H9 (cell line): Measurements from ENCODE around the gene ZFYVE28. TPM values are rescaled to one million over a fixed set of nuclear protein-coding genes. Genes with fewer than 3 reads are reported as not detected.

Experiments
- DNase-seq: peaks from one replicate; pipeline ENCODE4 v3.0.0-alpha.2; 2017
- H2AFZ ChIP-seq: one replicate; pipeline ENCODE4 v1.6.1; 2013; ENCODE audit warnings: mild to moderate bottlenecking, low read length, control low read depth, moderate library complexity
- H2AK5ac ChIP-seq: 2 replicates; pipeline ENCODE4 v1.6.1; 2013; ENCODE audit warnings: low read length, control low read depth, mixed read lengths; ENCODE audit not compliant: insufficient read length
- H2BK120ac ChIP-seq: one replicate; pipeline ENCODE4 v1.6.1; 2013; ENCODE audit warnings: low read depth, mild to moderate bottlenecking, low read length, control low read depth, inconsistent platforms; ENCODE audit not compliant: poor library complexity, severe bottlenecking
- H2BK12ac ChIP-seq: 2 replicates; pipeline ENCODE4 v1.6.1; 2013; ENCODE audit warnings: low read length, control low read depth, mixed read lengths, low read depth; ENCODE audit not compliant: insufficient read length
- H2BK15ac ChIP-seq: 2 replicates; pipeline ENCODE4 v1.6.1; 2013; ENCODE audit warnings: low read depth, low read length, control low read depth
- H2BK20ac ChIP-seq: one replicate; pipeline ENCODE4 v1.6.1; 2013; ENCODE audit warnings: low read depth, mild to moderate bottlenecking, low read length, control low read depth, inconsistent platforms; ENCODE audit not compliant: poor library complexity, severe bottlenecking
- H2BK5ac ChIP-seq: 2 replicates; pipeline ENCODE4 v1.6.1; 2013; ENCODE audit warnings: low read length, control low read depth, mixed read lengths; ENCODE audit not compliant: insufficient read length
- H3K14ac ChIP-seq: 2 replicates; pipeline ENCODE4 v1.6.1; 2013; ENCODE audit warnings: low read length, control low read depth; ENCODE audit not compliant: insufficient read depth
- H3K18ac ChIP-seq: 2 replicates; pipeline ENCODE4 v1.6.1; 2013; ENCODE audit warnings: low read depth, mild to moderate bottlenecking, mixed read lengths, low read length, control low read depth; ENCODE audit not compliant: insufficient read length
- H3K23ac ChIP-seq: 2 replicates; pipeline ENCODE4 v1.6.1; 2013; ENCODE audit warnings: low read length, control low read depth, mixed read lengths, low read depth; ENCODE audit not compliant: insufficient read length
- H3K23me2 ChIP-seq: 2 replicates; pipeline ENCODE4 v1.6.1; 2013; ENCODE audit warnings: low read depth, mild to moderate bottlenecking, mixed read lengths, low read length, control low read depth; ENCODE audit not compliant: insufficient read length, poor library complexity, severe bottlenecking
- H3K27ac ChIP-seq: 2 replicates; pipeline ENCODE4 v1.5.1; 2013; ENCODE audit warnings: low read length, control low read depth, mixed read lengths, low read depth; ENCODE audit not compliant: insufficient read length
- H3K27me3 ChIP-seq: 2 replicates; pipeline ENCODE4 v1.6.1; 2013; ENCODE audit warnings: low read length, control low read depth, inconsistent platforms; ENCODE audit not compliant: insufficient read depth
- H3K4ac ChIP-seq: 2 replicates; pipeline ENCODE4 v1.6.1; 2013; ENCODE audit warnings: low read depth, mild to moderate bottlenecking, control low read depth, inconsistent platforms, low read length, moderate library complexity
- H3K4me1 ChIP-seq: 2 replicates; pipeline ENCODE4 v1.6.1; 2013; ENCODE audit warnings: low read length, control low read depth, inconsistent platforms; ENCODE audit not compliant: insufficient read depth
- H3K4me2 ChIP-seq: 2 replicates; pipeline ENCODE4 v1.6.1; 2013; ENCODE audit warnings: low read length, control low read depth, mixed read lengths; ENCODE audit not compliant: insufficient read length, insufficient read depth
- H3K56ac ChIP-seq: 2 replicates; pipeline ENCODE4 v1.6.1; 2013; ENCODE audit warnings: low read depth, mild to moderate bottlenecking, mixed read lengths, low read length, control low read depth; ENCODE audit not compliant: insufficient read length
- H3K79me1 ChIP-seq: 2 replicates; pipeline ENCODE4 v1.6.1; 2013; ENCODE audit warnings: low read depth, mild to moderate bottlenecking, moderate library complexity, low read length, control low read depth, inconsistent platforms; ENCODE audit not compliant: insufficient read depth, poor library complexity, severe bottlenecking
- H3K79me2 ChIP-seq: 2 replicates; pipeline ENCODE4 v1.6.1; 2013; ENCODE audit warnings: low read length, control low read depth, inconsistent platforms; ENCODE audit not compliant: insufficient read depth
- H3K9ac ChIP-seq: 2 replicates; pipeline ENCODE4 v1.6.1; 2013; ENCODE audit warnings: low read length, control low read depth, mixed read lengths; ENCODE audit not compliant: insufficient read length; ENCODE audit errors: extremely low read depth
- H3K9me3 ChIP-seq: one replicate; pipeline ENCODE4 v1.6.1; 2013; ENCODE audit warnings: low read depth, low read length, inconsistent platforms; ENCODE audit not compliant: control insufficient read depth
- H3T11ph ChIP-seq: one replicate; pipeline ENCODE4 v1.6.1; 2013; ENCODE audit warnings: mild to moderate bottlenecking, low read length, control low read depth, inconsistent platforms
- H4K20me1 ChIP-seq: one replicate; pipeline ENCODE4 v1.6.1; 2013; ENCODE audit not compliant: control insufficient read depth, insufficient read length, insufficient read depth
- H4K5ac ChIP-seq: 2 replicates; pipeline ENCODE4 v1.6.1; 2013; ENCODE audit warnings: low read depth, mild to moderate bottlenecking, mixed read lengths, low read length, control low read depth; ENCODE audit not compliant: insufficient read length
- H4K8ac ChIP-seq: replicated peaks from 2 replicates; pipeline ENCODE4 v1.6.1; 2013; ENCODE audit warnings: low read length, control low read depth, mixed read lengths, low read depth; ENCODE audit not compliant: insufficient read length
- H4K91ac ChIP-seq: 2 replicates; pipeline ENCODE4 v1.6.1; 2013; ENCODE audit warnings: low read depth, mild to moderate bottlenecking, moderate library complexity, mixed read lengths, low read length, control low read depth; ENCODE audit not compliant: insufficient read length
- H3K27ac Mint-ChIP-seq, 3 experiments: 2 replicates in 2 of 3; 3 replicates in 1 of 3; pipeline ENCODE4 v1.8.0; 2020 to 2021; ENCODE audit warnings: mixed read lengths in 3 of 3, mild to moderate bottlenecking in 1 of 3, moderate library complexity in 1 of 3
- H3K27me3 Mint-ChIP-seq: 2 replicates; pipeline ENCODE4 v1.8.0; 2021; ENCODE audit warnings: low read depth, mild to moderate bottlenecking, moderate library complexity, mixed read lengths
- H3K36me3 Mint-ChIP-seq, 3 experiments: 2 replicates in 2 of 3; 3 replicates in 1 of 3; pipeline ENCODE4 v1.8.0; 2020 to 2021; ENCODE audit warnings: low read depth in 3 of 3, mixed read lengths in 3 of 3; ENCODE audit not compliant: insufficient read depth in 1 of 3
- H3K4me1 Mint-ChIP-seq, 2 experiments: 2 replicates each; pipeline ENCODE4 v1.8.0; 2020; ENCODE audit warnings: mixed read lengths in 2 of 2
- H3K4me3 Mint-ChIP-seq, 2 experiments: 2 replicates in 1 of 2; 3 replicates in 1 of 2; pipeline ENCODE4 v1.8.0; 2020 to 2021; ENCODE audit warnings: mild to moderate bottlenecking in 2 of 2, mixed read lengths in 2 of 2, moderate library complexity in 1 of 2
- H3K9me3 Mint-ChIP-seq, 2 experiments: 2 replicates in 1 of 2; 3 replicates in 1 of 2; pipeline ENCODE4 v1.8.0; 2020; ENCODE audit warnings: mild to moderate bottlenecking in 2 of 2, mixed read lengths in 2 of 2, moderate library complexity in 1 of 2
- CTCF ChIP-seq: fragments of 200-600 bp; sonication (generic); conservative IDR thresholded peaks from 3 replicates; pipeline ENCODE4 v1.8.0; 2021; ENCODE audit warnings: antibody characterized with exemption, mild to moderate bottlenecking
- WGBS: extraction: QIAGEN DNeasy Blood & Tissue Kit; methylation state at CpG from one replicate; pipeline ENCODE4 v1.1.7; 2013; ENCODE audit warnings: missing lambda C conversion rate, low lambda C conversion rate, mixed read lengths; ENCODE audit not compliant: insufficient read length; ENCODE audit errors: extremely low coverage; 5-methylcytosine and 5-hydroxymethylcytosine counted together
- total RNA-seq: library from RNA; stranded (reverse); gene quantifications from 2 replicates; pipeline ENCODE4 v1.2.1, GENCODE V29; 2021

ZFYVE28 gene
- total RNA-seq, 1 experiment from 2014 or later, result 0.98 TPM

GRCh38 chr4:2426069-2426397 lies 7.6 kb upstream of the ZFYVE28 start:
- no peak overlapping the region for H2BK120ac ChIP-seq
- H3K4me2 ChIP-seq, result no peak overlapping the region
- no peak overlapping the region for H3T11ph ChIP-seq
- H4K5ac ChIP-seq, result no peak overlapping the region
- no peaks in the 10 kb centered on the region for H3K9me3 ChIP-seq
- no peaks in the 10 kb centered on the region for H4K20me1 ChIP-seq
- no peak overlapping the region for H4K8ac ChIP-seq
- H2AFZ ChIP-seq, result no peak overlapping the region
- no CpG with 5 or more reads among the region's 8 CpGs for WGBS
- no peak overlapping the region for H2BK15ac ChIP-seq
- H3K27ac ChIP-seq, result no peak overlapping the region
- no peaks in the 10 kb centered on the region for H3K4me1 ChIP-seq
- H3K79me1 ChIP-seq, result no peaks in the 10 kb centered on the region
- Mint-ChIP-seq H3K27me3 (peaks cover 22% of the 10 kb centered on the region), H3K36me3 (no peaks in the 10 kb centered on the region), H3K9me3 (no peaks in the 10 kb centered on the region), H3K4me3 (no peak overlapping the region), H3K27ac (no peak overlapping the region), H3K4me1 (peaks cover 13% of the 10 kb centered on the region in 2 experiments)
- H2BK5ac ChIP-seq, result no peak overlapping the region
- H3K14ac ChIP-seq, result peak overlapping the region; percentile 34; the same call in 1 of the 2 replicates
- no peak overlapping the region for H2BK12ac ChIP-seq
- H3K56ac ChIP-seq, result no peak overlapping the region
- H3K4ac ChIP-seq, result no peak overlapping the region
- H4K91ac ChIP-seq, result no peak overlapping the region
- no peak overlapping the region for H3K9ac ChIP-seq
- H3K79me2 ChIP-seq, result no peaks in the 10 kb centered on the region
- H3K27me3 ChIP-seq, result no peaks in the 10 kb centered on the region
- no peak overlapping the region for H3K23ac ChIP-seq
- H3K23me2 ChIP-seq, result no peaks in the 10 kb centered on the region
- TF ChIP-seq CTCF, result no peak
- no peak overlapping the region for H2BK20ac ChIP-seq
- DNase-seq, result peak; percentile 23
- no peak overlapping the region for H3K18ac ChIP-seq
- no peak overlapping the region for H2AK5ac ChIP-seq
